AG09319 (cell line): Measurements from ENCODE around the gene KNOP1.
"Not testable (repeated sequence)": the region's sequence is repeated elsewhere in the genome, so short reads cannot be mapped to it uniquely, and the experiment has no call there.

Experiments
- DNase-seq: peaks from one replicate; pipeline ENCODE4 v3.0.0-alpha.2; 2010; ENCODE audit warnings: low read depth; ENCODE audit errors: extremely low read depth
- TF ChIP-seq, protein P1 (sequence below): IDR thresholded peaks from 2 replicates; pipeline ENCODE4 v1.5.1; 2011; ENCODE audit warnings: low read depth, mild to moderate bottlenecking, inconsistent platforms, low read length, moderate library complexity

KNOP1 gene

DNA sequence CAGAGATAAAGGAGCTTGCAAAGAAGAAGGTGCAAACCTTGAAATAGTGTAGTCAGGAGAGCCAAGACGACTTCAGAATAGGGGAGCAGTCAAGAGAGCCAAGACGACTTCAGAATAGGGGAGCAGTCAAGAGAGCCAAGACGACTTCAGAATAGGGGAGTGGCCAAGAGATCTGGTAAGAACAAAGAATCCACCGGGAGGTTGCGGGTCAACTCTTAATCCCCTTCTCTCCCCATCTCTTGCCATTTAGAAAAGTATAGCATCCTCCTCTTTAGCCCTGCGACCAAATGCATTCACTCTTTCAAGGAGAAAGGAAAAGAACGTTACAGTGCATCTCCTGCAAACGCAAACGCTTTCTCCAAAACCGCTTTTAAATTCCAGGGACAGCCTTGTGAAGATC, 713 bp downstream of the KNOP1 start:
- no peak for DNase-seq
- TF ChIP-seq, protein P1, sequence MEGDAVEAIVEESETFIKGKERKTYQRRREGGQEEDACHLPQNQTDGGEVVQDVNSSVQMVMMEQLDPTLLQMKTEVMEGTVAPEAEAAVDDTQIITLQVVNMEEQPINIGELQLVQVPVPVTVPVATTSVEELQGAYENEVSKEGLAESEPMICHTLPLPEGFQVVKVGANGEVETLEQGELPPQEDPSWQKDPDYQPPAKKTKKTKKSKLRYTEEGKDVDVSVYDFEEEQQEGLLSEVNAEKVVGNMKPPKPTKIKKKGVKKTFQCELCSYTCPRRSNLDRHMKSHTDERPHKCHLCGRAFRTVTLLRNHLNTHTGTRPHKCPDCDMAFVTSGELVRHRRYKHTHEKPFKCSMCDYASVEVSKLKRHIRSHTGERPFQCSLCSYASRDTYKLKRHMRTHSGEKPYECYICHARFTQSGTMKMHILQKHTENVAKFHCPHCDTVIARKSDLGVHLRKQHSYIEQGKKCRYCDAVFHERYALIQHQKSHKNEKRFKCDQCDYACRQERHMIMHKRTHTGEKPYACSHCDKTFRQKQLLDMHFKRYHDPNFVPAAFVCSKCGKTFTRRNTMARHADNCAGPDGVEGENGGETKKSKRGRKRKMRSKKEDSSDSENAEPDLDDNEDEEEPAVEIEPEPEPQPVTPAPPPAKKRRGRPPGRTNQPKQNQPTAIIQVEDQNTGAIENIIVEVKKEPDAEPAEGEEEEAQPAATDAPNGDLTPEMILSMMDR = no peak

DNA sequence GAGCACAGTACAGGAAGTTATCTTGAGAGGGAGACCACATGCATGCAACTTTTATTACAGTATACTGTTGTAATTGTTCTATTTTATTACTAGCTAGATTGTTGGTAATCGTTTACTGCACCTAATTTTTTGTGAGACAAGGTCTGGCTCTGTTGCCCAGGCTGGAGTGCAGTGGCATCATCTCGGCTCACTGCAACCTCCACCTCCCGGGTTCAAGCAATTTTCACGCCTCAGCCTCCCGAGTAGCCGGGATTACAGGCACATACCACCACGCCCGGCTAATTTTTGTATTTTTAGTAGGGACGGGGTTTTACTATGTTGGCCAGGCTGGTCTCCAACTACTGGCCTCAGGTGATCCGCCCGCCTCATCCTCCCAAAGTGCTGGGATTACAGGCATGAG, 1.3 kb downstream of the KNOP1 start:
- DNase-seq = not testable (repeated sequence)

DNA sequence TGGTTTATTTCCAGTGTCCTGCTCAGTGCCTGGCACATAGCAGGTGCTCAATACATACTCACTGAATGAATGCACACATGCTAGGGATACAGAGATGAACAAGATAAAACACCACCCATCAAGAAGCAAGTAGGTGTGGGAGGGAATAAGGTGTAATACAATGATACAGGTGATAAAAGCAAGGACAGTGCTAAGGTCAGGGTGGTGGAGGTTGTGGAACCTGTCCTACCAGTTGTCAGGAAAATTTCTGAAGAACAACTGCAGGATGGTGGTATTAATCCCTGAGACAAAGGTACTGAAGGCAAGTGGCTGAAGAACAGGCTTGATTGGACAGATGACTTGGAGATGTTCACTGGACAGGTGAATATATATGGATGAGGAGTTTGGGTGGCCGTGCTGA, 1.8 kb downstream of the KNOP1 start:
- DNase-seq = no peak
- TF ChIP-seq, protein P1 = no peak

DNA sequence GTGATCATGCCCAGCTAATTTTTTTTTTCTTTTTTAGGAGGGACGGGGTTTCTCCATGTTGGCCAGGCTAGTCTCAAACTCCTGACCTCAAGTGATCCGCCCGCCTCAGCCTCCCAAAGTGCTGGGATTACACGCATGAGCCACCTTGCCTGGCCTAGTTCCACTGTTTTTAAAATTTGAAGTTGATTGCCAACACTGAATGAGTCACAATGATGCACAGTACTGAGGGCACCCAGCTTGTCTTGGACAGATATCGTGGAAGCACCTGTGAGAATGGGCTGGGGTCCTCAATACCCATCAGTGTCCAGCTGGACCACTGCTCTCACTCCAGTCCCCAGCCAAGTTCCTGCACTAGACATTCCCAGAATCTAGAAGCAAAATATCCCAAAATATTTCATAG, 2.5 kb downstream of the KNOP1 start:
- no peak for DNase-seq
- TF ChIP-seq, protein P1 = no peak

DNA sequence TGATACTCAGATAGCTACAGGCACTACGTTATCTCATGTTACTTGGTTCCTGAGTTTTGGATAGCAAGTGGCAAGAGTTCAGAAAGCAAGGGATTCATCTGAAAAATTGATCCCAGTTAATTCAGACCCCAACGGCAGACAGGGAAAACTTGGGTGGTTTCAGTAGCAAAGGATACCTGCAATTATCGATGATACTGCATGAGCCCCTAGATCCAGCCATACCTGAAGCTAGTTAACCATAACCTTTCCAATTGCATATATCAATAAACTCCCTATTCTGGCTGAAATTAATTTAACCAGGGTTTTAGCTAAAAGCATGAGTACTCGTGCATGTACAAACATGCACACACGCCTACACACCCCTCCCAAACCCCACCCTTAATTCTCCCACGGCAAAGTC, 4.3 kb downstream of the KNOP1 start:
- DNase-seq = no peak
- TF ChIP-seq, protein P1 = no peak

DNA sequence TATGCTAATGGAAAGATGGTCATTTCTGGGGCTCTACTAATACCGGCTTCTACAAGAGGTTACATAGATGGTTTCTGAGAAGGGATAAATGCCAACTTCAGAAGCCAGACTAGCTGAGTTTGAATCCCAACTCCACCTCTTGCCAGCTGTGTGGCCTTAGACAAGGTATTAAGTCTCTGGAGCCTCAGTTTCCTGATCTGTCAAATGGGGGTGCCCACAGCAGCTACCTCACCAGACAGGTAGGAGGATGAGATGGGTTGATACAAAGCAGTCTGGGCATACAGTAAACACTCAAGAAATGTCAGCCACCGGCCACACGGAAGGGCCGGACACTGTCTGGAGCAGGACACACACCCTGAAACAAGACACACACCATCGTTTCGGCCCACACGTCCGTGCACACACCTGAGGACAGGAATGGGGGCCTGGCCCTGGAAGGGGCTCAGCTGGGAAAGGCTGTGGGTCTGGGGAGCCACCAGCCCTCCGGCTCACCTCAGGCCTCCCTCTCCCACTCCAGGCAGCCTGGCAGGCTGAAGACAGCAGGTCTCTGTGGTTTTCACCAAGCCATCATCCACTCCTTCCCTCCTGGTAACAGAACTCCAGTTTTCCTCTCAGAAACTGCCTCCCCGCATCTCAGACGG, 5.5 kb downstream of the KNOP1 start:
- TF ChIP-seq, protein P1 = no peak
- DNase-seq = no peak

DNA sequence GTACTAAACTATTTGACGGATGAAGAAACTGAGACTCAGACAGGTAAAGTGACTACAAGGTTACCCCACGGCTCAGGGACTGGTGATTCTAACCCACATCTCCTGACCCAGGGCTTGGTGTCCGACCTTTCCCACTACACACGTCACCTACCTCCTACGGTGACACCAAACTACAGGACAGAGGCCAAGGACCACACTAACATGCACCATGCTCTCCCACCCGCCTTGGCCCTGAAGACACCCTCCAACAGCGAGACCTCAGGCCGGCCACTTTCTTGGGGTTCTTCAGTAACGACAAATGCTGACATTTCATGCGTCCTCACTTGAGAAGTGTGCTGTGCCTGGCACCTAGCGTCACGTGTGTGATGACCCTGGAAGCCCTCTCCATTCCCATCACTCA, 6.4 kb downstream of the KNOP1 start:
- no peak for DNase-seq
- TF ChIP-seq, protein P1 = no peak

DNA sequence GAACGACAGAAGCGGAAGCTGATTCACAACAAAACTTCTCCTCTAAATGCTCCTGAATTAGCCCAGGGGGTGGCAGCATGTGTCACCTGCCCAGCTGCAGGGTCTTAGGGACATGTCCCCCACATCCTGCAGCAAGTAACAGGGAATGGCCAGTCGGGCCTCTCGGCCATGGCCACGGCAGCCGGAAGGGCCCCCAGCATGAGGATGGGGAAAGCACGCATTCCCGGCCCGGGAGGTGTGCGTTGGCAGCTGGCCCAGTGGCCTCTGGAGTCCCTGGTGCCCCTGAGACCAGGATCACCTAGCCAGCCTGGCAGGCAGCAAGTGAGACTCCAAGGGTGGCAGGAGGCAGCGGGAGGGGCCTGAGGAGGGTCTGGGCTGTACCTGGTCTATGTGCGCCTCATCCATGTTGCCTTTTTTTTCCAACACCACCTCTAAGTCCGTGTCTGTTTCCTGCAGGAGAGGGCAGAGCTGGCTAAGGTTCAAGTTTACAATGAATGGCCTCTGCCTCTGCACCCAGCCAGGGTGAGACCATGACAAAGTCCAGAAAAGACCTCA, 7.0 kb downstream of the KNOP1 start:
- TF ChIP-seq, protein P1 = no peak

More for the DNA sequence above, 7.0 kb downstream of the KNOP1 start:
- DNase-seq = no peak
